ENCODE results near the gene PILRB. TPM values are rescaled to one million over a fixed set of nuclear protein-coding genes. Genes with fewer than 3 reads are reported as not detected.
"Not testable (repeated sequence)": the region's sequence is repeated elsewhere in the genome, so short reads cannot be mapped to it uniquely, and the experiment has no call there.

PILRB gene
- polyA plus RNA-seq, 5 donors, result 30.4 to 52.3 (median 39.1) TPM

- DNase-seq, result no peak
These were observed 4.1 kb upstream of the PILRB start for GRCh38 chr7:100353685-100354330.

DNA sequence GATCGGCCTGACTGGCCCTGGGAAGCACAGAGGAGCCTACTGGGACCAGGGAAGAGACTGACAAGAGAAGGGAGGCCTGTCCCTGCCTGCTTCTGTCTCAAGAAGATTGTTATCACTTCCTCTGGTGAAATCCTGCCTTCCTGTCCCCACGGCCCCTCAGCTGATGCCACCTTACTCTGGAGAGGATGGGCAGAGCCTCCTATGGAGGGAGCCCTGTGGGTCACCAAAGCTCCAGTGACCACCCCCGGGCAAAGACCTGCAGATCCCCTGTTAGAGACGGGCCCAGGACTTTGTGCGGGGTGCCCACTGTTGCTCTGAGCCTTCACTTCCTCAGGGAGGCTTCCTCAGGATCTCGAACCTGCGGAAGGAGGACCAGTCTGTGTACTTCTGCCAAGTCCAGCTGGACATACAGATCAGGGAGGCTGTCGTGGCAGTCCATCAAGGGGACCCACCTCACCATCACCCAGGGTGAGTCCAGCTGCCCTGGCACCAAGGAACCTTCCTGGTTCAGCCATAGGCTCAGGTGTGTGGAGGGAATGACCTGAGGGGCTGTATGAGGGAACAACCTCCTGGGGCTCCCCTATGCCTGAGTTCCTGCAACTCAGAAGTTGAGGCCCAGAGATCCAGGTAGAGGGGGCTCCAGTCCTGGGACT is 1.4 kb upstream of the PILRB start:
- DNase-seq, result no peak

- no peak for DNase-seq
These were observed 771 bp upstream of the PILRB start for GRCh38 chr7:100357131-100357561.

GRCh38 chr7:100358857-100359212 is 918 bp downstream of the PILRB start:
- no peak for DNase-seq

DNA sequence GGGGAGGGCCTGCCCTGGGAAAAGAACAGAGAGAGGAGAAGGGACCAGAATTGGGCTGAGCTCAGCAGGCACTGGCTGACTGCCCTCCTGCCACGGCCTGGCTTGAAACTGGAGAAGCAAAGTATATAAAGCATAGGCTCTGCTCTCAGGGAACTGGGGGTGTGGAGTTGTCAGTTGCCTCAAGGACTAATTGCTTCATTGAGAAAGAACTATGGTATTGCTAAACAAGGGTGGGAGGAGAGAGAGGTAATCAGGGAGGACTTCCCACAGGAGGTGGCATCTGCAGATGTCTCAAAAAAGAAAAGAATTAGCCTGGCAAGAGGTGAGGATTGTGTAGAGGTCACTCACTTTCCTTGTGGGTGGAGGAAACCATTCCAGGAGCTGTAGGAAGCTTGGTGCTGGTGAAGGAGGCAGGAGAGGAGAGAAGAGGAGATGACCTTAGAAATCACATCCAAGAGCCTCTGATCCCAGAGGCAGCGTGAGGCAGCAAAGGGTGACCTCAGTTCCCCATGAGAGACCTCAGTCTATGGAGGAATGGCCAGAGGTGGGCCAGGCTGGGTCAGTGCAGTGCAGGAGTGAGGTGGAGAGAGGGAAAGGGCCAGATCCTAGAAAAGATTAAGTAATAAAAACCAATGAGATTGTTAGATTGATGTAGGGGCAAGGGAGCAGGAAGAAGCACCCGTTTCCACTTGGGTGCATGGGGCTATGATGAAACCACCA is 2.4 kb downstream of the PILRB start:
- no peak for DNase-seq

DNA sequence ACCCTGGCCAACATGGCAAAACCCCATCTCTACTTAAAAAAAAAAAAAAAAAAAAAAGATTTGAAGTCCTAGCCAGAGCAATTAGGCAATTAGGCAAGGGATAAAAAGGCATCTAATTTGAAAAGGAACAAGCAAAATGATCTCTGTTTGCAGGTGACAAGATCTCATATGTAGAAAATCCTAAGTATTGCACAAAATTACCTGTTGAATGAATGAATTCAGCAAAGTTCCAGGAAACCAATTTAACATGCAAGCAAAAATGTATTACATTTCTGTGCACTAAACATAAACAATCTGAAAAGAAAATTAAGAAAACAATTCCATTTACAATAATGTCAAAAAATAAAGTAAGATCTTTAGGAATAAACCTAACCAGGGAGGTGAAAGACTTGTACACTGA is 5.2 kb downstream of the PILRB start:
- no peak for DNase-seq

GRCh38 chr7:100363797-100364196 is 5.9 kb downstream of the PILRB start:
- DNase-seq, result not testable (repeated sequence)

DNA sequence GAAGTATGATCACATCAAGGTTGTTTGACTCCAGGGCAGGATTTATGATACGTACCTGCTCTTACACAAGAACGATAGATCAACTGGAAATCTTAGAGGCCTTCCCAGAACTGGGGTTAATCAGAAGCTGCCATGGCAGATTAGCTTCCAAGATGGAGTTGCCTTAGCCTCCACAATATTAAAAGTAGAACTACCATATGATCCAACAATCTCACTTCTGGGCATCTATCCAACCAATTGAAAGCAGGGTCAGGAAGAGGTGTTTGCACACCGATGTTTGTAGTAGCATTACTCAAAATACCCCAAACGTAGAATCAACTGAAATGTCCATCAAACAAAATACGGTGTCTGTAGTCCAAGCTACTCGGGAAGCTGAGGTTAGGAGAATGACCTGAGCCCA is 6.6 kb downstream of the PILRB start:
- no peak for DNase-seq

- DNase-seq, result not testable (repeated sequence)
These were observed 8.1 kb downstream of the PILRB start for GRCh38 chr7:100365998-100366367.

DNA sequence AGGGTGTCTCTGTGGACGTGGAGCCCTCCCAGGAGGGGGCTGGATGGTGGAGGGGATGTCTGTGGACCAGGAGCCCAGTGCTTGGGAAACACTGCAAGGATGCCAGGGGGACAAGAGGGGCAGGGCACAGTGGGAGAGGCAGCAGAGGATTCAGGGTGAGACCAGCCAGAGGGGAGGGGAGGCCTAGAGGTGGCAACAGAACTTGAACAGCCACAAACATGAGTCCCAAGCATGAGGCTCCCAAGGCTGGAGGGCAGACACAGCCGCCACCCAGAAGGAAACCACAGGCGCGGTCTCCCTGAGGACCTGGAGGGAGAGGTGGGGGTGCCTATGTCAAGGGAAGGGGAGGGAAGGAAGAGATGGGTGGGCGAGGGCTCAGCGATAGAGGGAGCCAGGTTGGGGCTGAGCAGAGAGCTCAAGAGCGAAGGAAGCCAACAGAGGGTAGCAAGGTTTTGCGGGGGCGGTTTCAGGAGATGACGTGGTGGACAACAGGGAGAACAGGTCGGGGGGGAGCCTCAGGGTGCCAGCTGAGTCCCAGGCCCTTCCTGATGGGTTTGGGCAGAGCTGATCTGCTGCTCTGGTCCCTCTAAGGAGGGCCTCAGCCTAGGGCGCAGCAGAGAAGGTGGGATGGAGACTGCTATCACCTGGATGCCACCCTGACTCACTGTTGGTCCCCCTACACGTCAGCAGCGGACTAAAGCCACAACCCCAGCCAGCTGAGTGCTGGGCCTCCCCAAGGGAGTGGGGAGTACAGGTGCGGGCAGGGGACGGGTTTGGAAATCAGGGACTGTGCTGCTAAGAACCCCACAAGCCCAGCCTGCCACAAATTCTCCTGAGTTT is 8.7 kb downstream of the PILRB start:
- no peak for DNase-seq

DNA sequence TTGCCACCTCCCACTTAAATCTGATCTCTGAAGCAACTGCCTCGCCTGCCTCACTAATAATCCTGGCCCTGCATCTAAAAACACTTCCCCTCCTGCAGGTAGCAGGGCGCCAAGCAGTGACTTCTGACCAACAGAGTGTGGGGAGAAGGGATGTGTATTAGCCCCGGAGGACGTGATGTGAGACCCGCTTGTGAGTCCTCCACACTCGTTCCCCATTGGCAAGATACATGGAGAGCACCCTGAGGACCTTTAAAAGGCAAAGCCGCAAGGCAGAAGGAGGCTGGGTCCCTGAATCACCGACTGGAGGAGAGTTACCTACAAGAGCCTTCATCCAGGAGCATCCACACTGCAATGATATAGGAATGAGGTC is 9.3 kb downstream of the PILRB start:
- no peak for DNase-seq

DNA sequence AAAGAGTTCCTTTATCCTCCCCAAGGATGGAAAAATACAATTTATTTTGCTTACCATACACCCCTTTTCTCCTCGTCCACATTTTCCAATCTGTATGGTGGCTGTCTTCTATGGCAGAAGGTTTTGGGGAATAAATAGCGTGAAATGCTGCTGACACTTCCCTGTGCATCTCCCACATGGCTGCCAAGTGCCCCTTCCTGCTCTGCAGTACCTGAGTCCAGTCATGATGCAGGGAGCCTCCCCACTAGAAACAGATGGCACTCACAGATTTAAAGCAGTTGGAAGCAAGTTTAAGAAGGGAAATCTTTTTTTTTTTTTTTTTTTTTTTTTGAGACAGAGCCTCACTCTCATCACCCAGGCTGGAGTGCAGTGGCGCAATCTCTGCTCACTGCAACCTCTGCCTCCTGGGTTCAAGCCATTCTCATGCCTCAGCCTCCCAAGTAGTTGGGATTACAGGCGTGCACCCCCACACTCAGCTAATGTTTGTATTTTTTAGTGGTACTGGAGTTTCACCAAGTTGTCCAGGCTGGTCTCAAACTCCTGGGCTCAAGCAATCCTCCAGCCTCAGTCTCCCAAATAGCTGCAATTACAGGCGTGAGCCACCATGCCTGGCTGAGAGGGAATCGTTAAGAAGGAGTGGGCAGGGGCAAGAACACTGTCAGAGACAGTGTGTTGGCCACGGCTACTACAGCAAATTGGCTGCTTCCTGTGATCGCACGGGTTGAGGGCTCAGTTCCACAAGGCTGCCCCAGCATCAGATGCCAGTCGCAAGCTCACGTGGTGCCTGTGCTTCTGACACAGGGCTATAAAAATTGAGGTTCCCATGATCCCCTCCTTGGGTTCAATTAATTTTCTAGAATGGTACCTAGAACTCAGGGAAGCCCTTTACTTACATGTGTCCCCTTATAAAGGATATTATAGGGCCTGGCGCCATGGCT is 10.0 kb downstream of the PILRB start:
- no peak for DNase-seq

DNA sequence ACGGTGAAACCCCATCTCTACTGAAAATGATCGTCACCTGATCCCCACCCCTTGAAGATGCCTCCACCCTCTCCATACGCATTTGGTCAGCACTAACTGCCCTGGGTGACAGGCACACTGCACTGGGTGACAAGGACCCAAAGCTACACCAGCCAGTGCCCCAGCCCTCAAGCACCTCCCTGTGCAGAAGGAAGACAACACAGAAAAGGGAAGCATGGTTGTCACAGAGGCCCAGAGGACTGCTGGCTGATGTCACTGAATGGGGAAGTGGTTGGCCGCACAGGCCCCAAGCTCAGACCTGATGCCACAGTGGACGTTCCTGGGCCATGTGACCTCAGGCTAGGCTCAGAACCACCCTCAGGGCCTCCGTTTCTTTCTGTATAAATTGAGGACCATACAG is 11.2 kb downstream of the PILRB start:
- peak in 1 of 2 donors; percentile 17 for DNase-seq

DNA sequence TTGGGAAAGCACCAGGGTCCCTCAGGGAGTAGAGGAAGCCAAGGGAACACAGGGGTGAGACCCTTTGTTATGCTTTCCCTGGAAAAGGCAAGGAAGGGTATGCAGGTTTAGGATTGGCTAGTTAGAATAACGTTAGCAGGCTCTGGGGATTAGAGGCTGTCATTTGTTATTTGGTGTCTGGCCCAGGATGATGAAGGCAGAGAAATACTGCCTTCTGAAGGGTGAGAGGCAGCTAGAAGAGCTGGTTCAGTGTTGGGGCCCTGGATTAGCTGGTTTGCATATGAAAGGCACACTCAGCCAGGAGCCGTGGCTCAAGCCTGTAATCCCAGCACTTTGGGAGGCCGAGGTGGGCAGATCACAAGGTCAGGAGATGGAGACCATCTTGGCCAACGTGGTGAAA is 12.4 kb downstream of the PILRB start:
- DNase-seq, result no peak

DNA sequence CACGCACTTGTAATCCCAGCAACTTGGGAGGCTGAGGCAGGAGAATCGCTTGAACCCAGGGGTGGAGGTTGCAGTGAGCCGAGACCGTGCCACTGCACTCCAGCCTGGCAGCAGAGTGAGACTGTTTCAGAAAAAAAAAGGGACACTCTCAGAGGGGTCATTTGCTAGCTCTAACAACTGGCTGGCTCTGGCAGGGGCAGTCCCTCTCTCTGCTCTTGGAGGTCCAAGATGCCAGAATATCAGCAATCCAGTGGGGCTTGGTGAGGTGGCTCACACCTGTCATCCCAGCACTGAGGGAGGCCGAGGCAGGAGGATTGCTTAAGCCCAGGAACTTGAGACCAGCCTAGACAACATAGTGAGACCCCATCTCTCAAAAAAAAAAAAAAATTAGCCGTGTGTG is 12.8 kb downstream of the PILRB start:
- DNase-seq, result no peak

DNA sequence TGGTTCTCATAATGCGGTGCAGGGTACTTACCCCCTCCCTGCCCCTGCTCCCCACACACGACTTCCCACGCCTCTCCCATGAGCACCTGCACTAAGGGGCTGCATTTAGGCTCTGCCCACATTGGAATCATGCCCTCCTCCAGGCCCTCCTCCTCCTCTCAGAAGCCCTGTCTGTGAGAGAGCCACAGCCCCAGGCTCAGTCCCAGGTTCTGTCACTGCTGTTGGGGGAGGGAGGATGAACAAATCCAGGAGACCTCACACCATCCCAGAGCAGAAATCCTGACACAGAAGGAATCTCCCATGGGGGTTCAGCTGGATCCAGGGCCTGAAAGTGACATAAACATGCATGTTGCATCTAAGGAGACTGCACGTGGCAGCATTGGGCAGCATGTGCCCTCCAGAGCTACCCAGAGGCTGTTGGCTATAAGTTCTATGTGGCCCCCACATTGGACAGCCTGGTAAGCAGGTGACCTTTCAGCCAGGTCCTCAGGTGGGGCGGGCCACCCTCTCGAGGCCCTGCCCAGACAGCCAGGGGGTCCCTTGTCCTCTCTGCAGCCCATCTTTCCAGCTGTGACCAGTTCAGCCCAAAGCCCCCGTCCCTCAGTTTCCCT is 13.7 kb downstream of the PILRB start:
- DNase-seq, result no peak

DNA sequence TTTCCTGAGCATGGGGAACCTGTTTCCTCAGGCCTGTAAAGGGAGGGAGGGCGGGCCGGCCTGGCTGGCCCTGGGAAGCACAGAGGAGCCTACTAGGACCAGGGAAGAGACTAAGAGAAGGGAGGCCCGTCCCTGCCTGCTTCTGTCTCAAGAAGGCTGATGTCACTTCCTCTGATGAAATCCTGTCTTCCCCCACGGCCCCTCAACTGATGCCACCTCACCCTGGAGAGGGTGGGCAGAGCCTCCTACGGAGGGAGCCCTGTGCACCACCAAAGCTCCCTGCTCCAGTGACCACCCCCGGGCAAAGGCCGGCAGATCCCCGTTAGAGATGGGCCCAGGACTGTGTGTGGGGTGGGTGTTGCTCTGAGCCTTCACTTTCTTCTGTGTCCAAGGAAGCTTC is 14.3 kb downstream of the PILRB start:
- DNase-seq, result no peak

- DNase-seq, result no peak
These were observed 14.8 kb downstream of the PILRB start for GRCh38 chr7:100372694-100373093.

DNA sequence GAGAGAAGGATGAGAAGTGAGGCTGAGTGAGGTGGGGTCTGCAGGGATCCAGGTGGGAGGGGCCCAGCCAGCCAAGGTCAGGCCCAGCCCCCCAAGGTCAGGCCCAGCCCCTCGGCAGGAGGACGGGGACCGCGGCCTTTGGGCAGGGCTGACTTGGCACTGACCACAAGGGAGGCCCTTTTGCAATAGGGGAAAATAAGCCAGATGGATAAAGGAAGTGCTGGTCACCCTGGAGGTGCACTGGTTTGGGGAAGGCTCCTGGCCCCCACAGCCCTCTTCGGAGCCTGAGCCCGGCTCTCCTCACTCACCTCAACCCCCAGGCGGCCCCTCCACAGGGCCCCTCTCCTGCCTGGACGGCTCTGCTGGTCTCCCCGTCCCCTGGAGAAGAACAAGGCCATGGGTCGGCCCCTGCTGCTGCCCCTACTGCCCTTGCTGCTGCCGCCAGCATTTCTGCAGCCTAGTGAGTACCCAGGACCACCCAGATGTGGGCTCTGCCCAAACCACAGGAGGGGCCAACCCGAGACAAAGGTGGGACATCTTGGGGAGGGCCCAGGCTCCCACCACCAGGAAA is 15.4 kb downstream of the PILRB start, which contains the start of gene PILRA:
Gene PILRA, plus strand, starts transcription at position 227 of the 571 bp plus-strand sequence. Its CDS starts 170 bp downstream, at position 397.
- no peak for DNase-seq

Measured in right lung (tissue), 5 donors.